ENCODE data around the gene TRIM41. TPM values are rescaled to one million over a fixed set of nuclear protein-coding genes. Genes with fewer than 3 reads are reported as not detected.

Gene TRIM41
- total RNA-seq, 3 donors from 2014 or later, result 14.1 to 16.0 (median 15.1) TPM

- no peak overlapping the region for H3K4me3 ChIP-seq
- TF ChIP-seq POLR2A (IDR thresholded peaks at IDR 0.05), result no peak
- no peak for TF ChIP-seq POLR2AphosphoS5 (IDR thresholded peaks at IDR 0.05)
- TF ChIP-seq, protein P1, sequence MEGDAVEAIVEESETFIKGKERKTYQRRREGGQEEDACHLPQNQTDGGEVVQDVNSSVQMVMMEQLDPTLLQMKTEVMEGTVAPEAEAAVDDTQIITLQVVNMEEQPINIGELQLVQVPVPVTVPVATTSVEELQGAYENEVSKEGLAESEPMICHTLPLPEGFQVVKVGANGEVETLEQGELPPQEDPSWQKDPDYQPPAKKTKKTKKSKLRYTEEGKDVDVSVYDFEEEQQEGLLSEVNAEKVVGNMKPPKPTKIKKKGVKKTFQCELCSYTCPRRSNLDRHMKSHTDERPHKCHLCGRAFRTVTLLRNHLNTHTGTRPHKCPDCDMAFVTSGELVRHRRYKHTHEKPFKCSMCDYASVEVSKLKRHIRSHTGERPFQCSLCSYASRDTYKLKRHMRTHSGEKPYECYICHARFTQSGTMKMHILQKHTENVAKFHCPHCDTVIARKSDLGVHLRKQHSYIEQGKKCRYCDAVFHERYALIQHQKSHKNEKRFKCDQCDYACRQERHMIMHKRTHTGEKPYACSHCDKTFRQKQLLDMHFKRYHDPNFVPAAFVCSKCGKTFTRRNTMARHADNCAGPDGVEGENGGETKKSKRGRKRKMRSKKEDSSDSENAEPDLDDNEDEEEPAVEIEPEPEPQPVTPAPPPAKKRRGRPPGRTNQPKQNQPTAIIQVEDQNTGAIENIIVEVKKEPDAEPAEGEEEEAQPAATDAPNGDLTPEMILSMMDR (IDR thresholded peaks at IDR 0.05), result no peak
- no peaks in the 10 kb centered on the region for H3K9me3 ChIP-seq
- no peak for DNase-seq (ENCODE audit: low spot score in 2 of 2)
- H3K36me3 ChIP-seq, result no peaks in the 10 kb centered on the region
- no peaks in the 10 kb centered on the region for H3K27me3 ChIP-seq
- peak overlapping the region in 1 of 2 donors; percentile 7 for H3K27ac ChIP-seq
- intact Hi-C loops (cut with DNase I; ENCODE audit: low total_unique reads), result no loop called here
- no peaks in the 10 kb centered on the region for H3K4me1 ChIP-seq
Measured at GRCh38 chr5:181233088-181233800, 10.2 kb downstream of the TRIM41 start.

DNA sequence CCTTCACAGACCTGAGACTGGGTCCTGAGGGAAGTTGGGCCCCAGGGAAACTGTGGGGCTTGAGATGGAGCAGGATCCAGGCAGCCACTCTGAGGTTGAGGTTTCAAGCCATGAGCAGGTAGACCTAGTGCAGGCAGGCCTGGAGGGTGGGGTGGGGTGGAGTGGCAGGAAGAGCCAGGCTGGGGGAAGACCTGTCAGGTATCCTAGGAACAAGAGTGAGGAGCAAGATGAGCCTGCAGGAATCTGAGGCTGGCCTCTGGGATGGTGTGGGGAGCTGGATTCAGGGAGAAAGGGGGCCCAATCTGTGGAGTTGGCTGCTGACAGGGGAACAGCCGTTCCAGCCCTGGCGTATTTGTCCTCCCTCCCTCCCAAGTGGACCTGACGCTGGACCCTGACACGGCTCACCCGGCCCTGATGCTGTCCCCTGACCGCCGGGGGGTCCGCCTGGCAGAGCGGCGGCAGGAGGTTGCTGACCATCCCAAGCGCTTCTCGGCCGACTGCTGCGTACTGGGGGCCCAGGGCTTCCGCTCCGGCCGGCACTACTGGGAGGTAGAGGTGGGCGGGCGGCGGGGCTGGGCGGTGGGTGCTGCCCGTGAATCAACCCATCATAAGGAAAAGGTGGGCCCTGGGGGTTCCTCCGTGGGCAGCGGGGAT, 10.8 kb downstream of the TRIM41 start:
- DNase-seq (ENCODE audit: low spot score in 2 of 2), result no peak
- Histone ChIP-seq H3K27me3 (no peaks in the 10 kb centered on the region), H3K4me1 (no peaks in the 10 kb centered on the region), H3K27ac (peak overlapping the region in 1 of 2 donors; percentile 7), H3K36me3 (no peaks in the 10 kb centered on the region), H3K9me3 (no peaks in the 10 kb centered on the region), H3K4me3 (no peak overlapping the region)
- intact Hi-C loops (cut with DNase I; ENCODE audit: low total_unique reads), result no loop called here
- TF ChIP-seq POLR2AphosphoS5 (IDR thresholded peaks at IDR 0.05) (no peak), POLR2A (IDR thresholded peaks at IDR 0.05) (no peak)
- TF ChIP-seq, protein P1 (IDR thresholded peaks at IDR 0.05), result no peak

DNA sequence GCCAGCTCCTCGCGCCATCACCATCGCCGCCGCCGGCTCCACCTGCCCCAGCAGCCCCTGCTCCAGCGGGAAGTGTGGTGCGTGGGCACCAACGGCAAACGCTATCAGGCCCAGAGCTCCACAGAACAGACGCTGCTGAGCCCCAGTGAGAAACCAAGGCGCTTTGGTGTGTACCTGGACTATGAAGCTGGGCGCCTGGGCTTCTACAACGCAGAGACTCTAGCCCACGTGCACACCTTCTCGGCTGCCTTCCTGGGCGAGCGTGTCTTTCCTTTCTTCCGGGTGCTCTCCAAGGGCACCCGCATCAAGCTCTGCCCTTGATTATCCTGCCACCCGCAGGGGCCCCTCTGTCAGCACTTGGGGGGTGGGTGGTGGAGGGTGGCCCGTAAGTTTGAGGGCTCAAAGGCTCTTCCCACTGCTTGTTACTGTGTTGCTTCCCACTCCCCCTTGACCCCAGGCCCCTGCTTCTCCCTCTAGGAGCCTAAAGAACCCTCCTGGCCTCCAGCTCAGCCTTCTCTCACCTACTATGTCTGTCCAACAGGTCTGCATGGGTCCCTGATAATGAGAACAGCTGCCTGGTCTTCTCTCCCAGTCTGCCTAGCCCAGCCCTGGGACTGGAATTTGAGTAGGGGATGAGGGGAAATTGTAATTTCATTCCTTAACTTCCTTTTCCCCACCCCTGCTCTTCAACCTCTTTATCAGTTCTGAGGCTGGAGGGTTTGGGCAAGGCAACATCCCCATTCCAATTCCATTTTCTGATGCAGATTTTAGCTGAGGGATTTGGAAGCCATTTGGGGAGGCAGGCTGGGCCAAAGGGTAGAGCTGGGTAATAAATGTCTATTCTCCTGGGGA, 11.6 kb downstream of the TRIM41 start:
- no peak for DNase-seq (ENCODE audit: low spot score in 2 of 2)
- Histone ChIP-seq H3K4me1 (no peaks in the 10 kb centered on the region), H3K27me3 (no peaks in the 10 kb centered on the region), H3K36me3 (no peaks in the 10 kb centered on the region), H3K4me3 (no peak overlapping the region), H3K9me3 (no peaks in the 10 kb centered on the region), H3K27ac (no peak overlapping the region)
- TF ChIP-seq POLR2AphosphoS5 (IDR thresholded peaks at IDR 0.05) (no peak), POLR2A (IDR thresholded peaks at IDR 0.05) (no peak)
- TF ChIP-seq, protein P1 (IDR thresholded peaks at IDR 0.05), result no peak
- intact Hi-C loops (cut with DNase I; ENCODE audit: low total_unique reads), result no loop called here

GRCh38 chr5:181235323-181235688, 12.2 kb downstream of the TRIM41 start:
- H3K27ac ChIP-seq, result no peak overlapping the region
- no peaks in the 10 kb centered on the region for H3K9me3 ChIP-seq
- intact Hi-C loops (cut with DNase I; ENCODE audit: low total_unique reads), result no loop called here
- TF ChIP-seq, protein P1 (IDR thresholded peaks at IDR 0.05), result no peak
- TF ChIP-seq POLR2AphosphoS5 (IDR thresholded peaks at IDR 0.05) (no peak), POLR2A (IDR thresholded peaks at IDR 0.05) (no peak)
- no peaks in the 10 kb centered on the region for H3K36me3 ChIP-seq
- H3K4me1 ChIP-seq, result no peaks in the 10 kb centered on the region
- H3K4me3 ChIP-seq, result no peak overlapping the region
- no peak for DNase-seq (ENCODE audit: low spot score in 2 of 2)
- H3K27me3 ChIP-seq, result no peaks in the 10 kb centered on the region

Data from breast epithelium (tissue), 4 donors.